Measurements from ENCODE around the gene SLCO2A1.

SLCO2A1 gene

GRCh38 chr3:133910422-133910821 lies 119.3 kb downstream of the SLCO2A1 start:
- DNase-seq (ENCODE audit: low read depth): no peak
- TF ChIP-seq, protein P1, sequence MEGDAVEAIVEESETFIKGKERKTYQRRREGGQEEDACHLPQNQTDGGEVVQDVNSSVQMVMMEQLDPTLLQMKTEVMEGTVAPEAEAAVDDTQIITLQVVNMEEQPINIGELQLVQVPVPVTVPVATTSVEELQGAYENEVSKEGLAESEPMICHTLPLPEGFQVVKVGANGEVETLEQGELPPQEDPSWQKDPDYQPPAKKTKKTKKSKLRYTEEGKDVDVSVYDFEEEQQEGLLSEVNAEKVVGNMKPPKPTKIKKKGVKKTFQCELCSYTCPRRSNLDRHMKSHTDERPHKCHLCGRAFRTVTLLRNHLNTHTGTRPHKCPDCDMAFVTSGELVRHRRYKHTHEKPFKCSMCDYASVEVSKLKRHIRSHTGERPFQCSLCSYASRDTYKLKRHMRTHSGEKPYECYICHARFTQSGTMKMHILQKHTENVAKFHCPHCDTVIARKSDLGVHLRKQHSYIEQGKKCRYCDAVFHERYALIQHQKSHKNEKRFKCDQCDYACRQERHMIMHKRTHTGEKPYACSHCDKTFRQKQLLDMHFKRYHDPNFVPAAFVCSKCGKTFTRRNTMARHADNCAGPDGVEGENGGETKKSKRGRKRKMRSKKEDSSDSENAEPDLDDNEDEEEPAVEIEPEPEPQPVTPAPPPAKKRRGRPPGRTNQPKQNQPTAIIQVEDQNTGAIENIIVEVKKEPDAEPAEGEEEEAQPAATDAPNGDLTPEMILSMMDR (IDR thresholded peaks at IDR 0.05; ENCODE audit: low read length, missing control alignments): peak; percentile 28
- no peak overlapping the region for H3K4me3 ChIP-seq (replicated peaks; ENCODE audit: low read depth, low read length)

- TF ChIP-seq, protein P1 (IDR thresholded peaks at IDR 0.05; ENCODE audit: low read length, missing control alignments): no peak
- DNase-seq (ENCODE audit: low read depth): no peak
- H3K4me3 ChIP-seq (replicated peaks; ENCODE audit: low read depth, low read length): no peak overlapping the region
Measured at GRCh38 chr3:133905376-133905775, 124.3 kb downstream of the SLCO2A1 start.

GRCh38 chr3:133901847-133902246 lies 127.9 kb downstream of the SLCO2A1 start:
- H3K4me3 ChIP-seq (replicated peaks; ENCODE audit: low read depth, low read length): no peak overlapping the region
- TF ChIP-seq, protein P1 (IDR thresholded peaks at IDR 0.05; ENCODE audit: low read length, missing control alignments): no peak
- DNase-seq (ENCODE audit: low read depth): no peak

GRCh38 chr3:133901083-133901482 lies 128.6 kb downstream of the SLCO2A1 start:
- no peak for DNase-seq (ENCODE audit: low read depth)
- H3K4me3 ChIP-seq (replicated peaks; ENCODE audit: low read depth, low read length): no peak overlapping the region
- TF ChIP-seq, protein P1 (IDR thresholded peaks at IDR 0.05; ENCODE audit: low read length, missing control alignments): peak; percentile 10

GRCh38 chr3:133899311-133899710 lies 130.4 kb downstream of the SLCO2A1 start:
- no peak for DNase-seq (ENCODE audit: low read depth)
- TF ChIP-seq, protein P1 (IDR thresholded peaks at IDR 0.05; ENCODE audit: low read length, missing control alignments): no peak
- no peak overlapping the region for H3K4me3 ChIP-seq (replicated peaks; ENCODE audit: low read depth, low read length)

GRCh38 chr3:133897547-133897946 lies 132.2 kb downstream of the SLCO2A1 start:
- no peak for DNase-seq (ENCODE audit: low read depth)
- TF ChIP-seq, protein P1 (IDR thresholded peaks at IDR 0.05; ENCODE audit: low read length, missing control alignments): no peak
- H3K4me3 ChIP-seq (replicated peaks; ENCODE audit: low read depth, low read length): no peak overlapping the region

- TF ChIP-seq, protein P1 (IDR thresholded peaks at IDR 0.05; ENCODE audit: low read length, missing control alignments): no peak
- DNase-seq (ENCODE audit: low read depth): peak; percentile 7
- H3K4me3 ChIP-seq (replicated peaks; ENCODE audit: low read depth, low read length): peak overlapping the region; percentile 65
Measured at GRCh38 chr3:133896002-133896761, 133.5 kb downstream of the SLCO2A1 start.

Data from fibroblast of pulmonary artery (primary cell).